Measurements from ENCODE around the gene MNT. TPM values are rescaled to one million over a fixed set of nuclear protein-coding genes. Genes with fewer than 3 reads are reported as not detected.

MNT gene
- total RNA-seq, 1 experiment from 2014 or later, result 38.9 TPM

DNA sequence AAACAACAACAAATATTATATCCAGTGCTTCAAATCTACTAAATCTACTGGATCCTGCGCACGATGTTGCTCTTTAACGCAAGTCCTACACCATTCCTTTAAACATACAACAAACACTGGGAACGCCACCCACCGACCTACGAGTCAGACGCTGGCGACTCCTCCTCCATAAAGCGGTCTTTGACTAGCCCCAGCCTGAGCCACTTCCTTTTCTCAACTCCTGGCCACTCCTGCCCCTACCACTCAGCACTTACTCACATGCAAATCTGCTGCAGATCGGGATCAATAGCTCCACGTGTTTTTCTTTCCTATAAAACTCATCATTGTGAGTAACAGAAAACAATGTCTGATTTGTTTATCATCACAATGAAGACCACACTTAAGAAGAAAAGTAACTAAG is 32.8 kb upstream of the MNT start:
- H3K4me1 Mint-ChIP-seq, result peaks cover 35 to 37% of the 10 kb centered on the region in 2 experiments
- no peaks in the 10 kb centered on the region; a peak in 1 of 5 replicates for H3K9me3 Mint-ChIP-seq
- no peak overlapping the region for H3K4me3 Mint-ChIP-seq
- Histone ChIP-seq H3K27ac (ENCODE audit: insufficient read length, low read depth, low read length) (no peak overlapping the region), H2AFZ (ENCODE audit: low read length) (no peak overlapping the region), H3K4ac (ENCODE audit: low read depth, low read length) (no peak overlapping the region), H3K23me2 (ENCODE audit: insufficient read length, low read depth, low read length, poor library complexity, severe bottlenecking) (peaks cover 3% of the 10 kb centered on the region), H3K27me3 (ENCODE audit: insufficient read depth, low read length) (no peaks in the 10 kb centered on the region), H2AK5ac (ENCODE audit: insufficient read length, low read length) (no peak overlapping the region), H4K91ac (ENCODE audit: insufficient read length, low read depth, low read length) (no peak overlapping the region), H3T11ph (ENCODE audit: low read length) (no peak overlapping the region), H4K20me1 (ENCODE audit: control insufficient read depth, insufficient read depth, insufficient read length) (no peaks in the 10 kb centered on the region), H2BK20ac (ENCODE audit: low read depth, low read length, poor library complexity, severe bottlenecking) (no peak overlapping the region), H3K23ac (ENCODE audit: insufficient read length, low read depth, low read length) (no peak overlapping the region), H3K14ac (ENCODE audit: insufficient read depth, low read length) (no peak overlapping the region), H3K4me1 (ENCODE audit: insufficient read depth, low read length) (no peaks in the 10 kb centered on the region; the same call in 1 of the 2 replicates), H2BK15ac (ENCODE audit: low read depth, low read length) (no peak overlapping the region), H2BK120ac (ENCODE audit: low read depth, low read length, poor library complexity, severe bottlenecking) (no peak overlapping the region), H3K56ac (ENCODE audit: insufficient read length, low read depth, low read length) (no peak overlapping the region), H4K8ac (replicated peaks; ENCODE audit: insufficient read length, low read depth, low read length) (no peak overlapping the region), H2BK12ac (ENCODE audit: insufficient read length, low read depth, low read length) (no peak overlapping the region), H3K79me1 (ENCODE audit: insufficient read depth, low read depth, low read length, poor library complexity, severe bottlenecking) (no peaks in the 10 kb centered on the region), H3K9ac (ENCODE audit: extremely low read depth, insufficient read length, low read length) (no peak overlapping the region), H3K79me2 (ENCODE audit: insufficient read depth, low read length) (no peaks in the 10 kb centered on the region), H3K9me3 (ENCODE audit: control insufficient read depth, low read depth, low read length) (no peaks in the 10 kb centered on the region), H3K4me2 (ENCODE audit: insufficient read depth, insufficient read length, low read length) (no peak overlapping the region), H4K5ac (ENCODE audit: insufficient read length, low read depth, low read length) (no peak overlapping the region), H3K18ac (ENCODE audit: insufficient read length, low read depth, low read length) (no peak overlapping the region), H2BK5ac (ENCODE audit: insufficient read length, low read length) (no peak overlapping the region)
- peak overlapping the region in 2 of 3 experiments; percentile 68 to 85; a peak in 4 of 7 replicates for H3K27ac Mint-ChIP-seq
- TF ChIP-seq, protein P1, sequence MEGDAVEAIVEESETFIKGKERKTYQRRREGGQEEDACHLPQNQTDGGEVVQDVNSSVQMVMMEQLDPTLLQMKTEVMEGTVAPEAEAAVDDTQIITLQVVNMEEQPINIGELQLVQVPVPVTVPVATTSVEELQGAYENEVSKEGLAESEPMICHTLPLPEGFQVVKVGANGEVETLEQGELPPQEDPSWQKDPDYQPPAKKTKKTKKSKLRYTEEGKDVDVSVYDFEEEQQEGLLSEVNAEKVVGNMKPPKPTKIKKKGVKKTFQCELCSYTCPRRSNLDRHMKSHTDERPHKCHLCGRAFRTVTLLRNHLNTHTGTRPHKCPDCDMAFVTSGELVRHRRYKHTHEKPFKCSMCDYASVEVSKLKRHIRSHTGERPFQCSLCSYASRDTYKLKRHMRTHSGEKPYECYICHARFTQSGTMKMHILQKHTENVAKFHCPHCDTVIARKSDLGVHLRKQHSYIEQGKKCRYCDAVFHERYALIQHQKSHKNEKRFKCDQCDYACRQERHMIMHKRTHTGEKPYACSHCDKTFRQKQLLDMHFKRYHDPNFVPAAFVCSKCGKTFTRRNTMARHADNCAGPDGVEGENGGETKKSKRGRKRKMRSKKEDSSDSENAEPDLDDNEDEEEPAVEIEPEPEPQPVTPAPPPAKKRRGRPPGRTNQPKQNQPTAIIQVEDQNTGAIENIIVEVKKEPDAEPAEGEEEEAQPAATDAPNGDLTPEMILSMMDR (conservative IDR thresholded peaks at IDR 0.05), result no peak
- DNase-seq, result no peak
- no CpG with 5 or more reads among the region's 11 CpGs for WGBS (ENCODE audit: extremely low coverage, insufficient read length, low lambda C conversion rate)
- peaks cover 22 to 46% (median 39%) of the 10 kb centered on the region in 3 experiments; a peak in 6 of 7 replicates for H3K36me3 Mint-ChIP-seq (ENCODE audit: insufficient read depth in 1 of 3, low read depth in 3 of 3)
- H3K27me3 Mint-ChIP-seq (ENCODE audit: low read depth), result no peaks in the 10 kb centered on the region

All from H9 (cell line).